ENCODE results near the gene CCDC136.

The CCDC136 gene

GRCh38 chr7:128785738-128786137 lies 6.0 kb upstream of the CCDC136 start:
- in situ Hi-C loops (cut with HindIII; ENCODE audit: low sequenced_read_pairs) = no loop called here
- TF ChIP-seq CTCF (IDR thresholded peaks at IDR 0.05; ENCODE audit: low read depth, low read length) = no peak
- no peak overlapping the region for H3K4me3 ChIP-seq (ENCODE audit: low read depth, low read length)
- no peak for DNase-seq (ENCODE audit: low read depth, low spot score)

- no peak for DNase-seq (ENCODE audit: low read depth, low spot score)
Observed at GRCh38 chr7:128788446-128789412, 3.0 kb upstream of the CCDC136 start.

GRCh38 chr7:128790315-128791041 lies 1.3 kb upstream of the CCDC136 start:
- peak overlapping the region; percentile 77 for H3K4me3 ChIP-seq (ENCODE audit: low read depth, low read length)
- DNase-seq (ENCODE audit: low read depth, low spot score) = no peak
- in situ Hi-C loops (cut with HindIII; ENCODE audit: low sequenced_read_pairs) = no loop called here
- TF ChIP-seq CTCF (IDR thresholded peaks at IDR 0.05; ENCODE audit: low read depth, low read length) = no peak

More at GRCh38 chr7:128788446-128789412, 3.0 kb upstream of the CCDC136 start:
- H3K4me3 ChIP-seq (ENCODE audit: low read depth, low read length) = no peak overlapping the region
- no peak for TF ChIP-seq CTCF (IDR thresholded peaks at IDR 0.05; ENCODE audit: low read depth, low read length)
- in situ Hi-C loops (cut with HindIII; ENCODE audit: low sequenced_read_pairs) = no loop called here

- no peak for TF ChIP-seq CTCF (IDR thresholded peaks at IDR 0.05; ENCODE audit: low read depth, low read length)
- H3K4me3 ChIP-seq (ENCODE audit: low read depth, low read length) = peak overlapping the region; percentile 77
- in situ Hi-C loops (cut with HindIII; ENCODE audit: low sequenced_read_pairs) = no loop called here
Observed at GRCh38 chr7:128791972-128792327, 182 bp downstream of the CCDC136 start.

GRCh38 chr7:128792471-128793180 lies 858 bp downstream of the CCDC136 start:
- in situ Hi-C loops (cut with HindIII; ENCODE audit: low sequenced_read_pairs) = no loop called here
- TF ChIP-seq CTCF (IDR thresholded peaks at IDR 0.05; ENCODE audit: low read depth, low read length) = no peak
- no peak for DNase-seq (ENCODE audit: low read depth, low spot score)
- no peak overlapping the region for H3K4me3 ChIP-seq (ENCODE audit: low read depth, low read length)

More at GRCh38 chr7:128791972-128792327, 182 bp downstream of the CCDC136 start:
- DNase-seq (ENCODE audit: low read depth, low spot score) = no peak

GRCh38 chr7:128793181-128793547 lies 1.4 kb downstream of the CCDC136 start:
- TF ChIP-seq CTCF (IDR thresholded peaks at IDR 0.05; ENCODE audit: low read depth, low read length) = no peak
- no peak for DNase-seq (ENCODE audit: low read depth, low spot score)
- in situ Hi-C loops (cut with HindIII; ENCODE audit: low sequenced_read_pairs) = no loop called here
- no peak overlapping the region for H3K4me3 ChIP-seq (ENCODE audit: low read depth, low read length)

All from astrocyte of the spinal cord (primary cell).